Central memory CD8-positive, alpha-beta T cell (primary cell): Measurements from ENCODE around the gene TMEM266.

ENCODE experiments used
- ATAC-seq: fragments of 150-1000 bp; cut with Tn5 transposase; replicated peaks from 2 replicates; pipeline ENCODE4 v1.10.0; 2022; ENCODE audit warnings: mild to moderate bottlenecking, moderate FRiP score, moderate number of reproducible peaks; ENCODE audit not compliant: poor library complexity, severe bottlenecking; ENCODE audit errors: extremely low read depth
- DNase-seq, 2 donors: peaks; one replicate each; pipeline ENCODE4 v3.0.0; 2021; ENCODE audit warnings: low spot score in 2 of 2
- H3K27ac Mint-ChIP-seq: one replicate; pipeline ENCODE4 v1.8.0; 2022; ENCODE audit warnings: low read depth, mild to moderate bottlenecking, moderate library complexity, mixed read lengths
- H3K27me3 Mint-ChIP-seq: one replicate; pipeline ENCODE4 v1.8.0; 2022; ENCODE audit warnings: mixed read lengths
- H3K36me3 Mint-ChIP-seq: one replicate; pipeline ENCODE4 v1.8.0; 2022; ENCODE audit warnings: mild to moderate bottlenecking, moderate library complexity, mixed read lengths; ENCODE audit not compliant: insufficient read depth
- H3K4me1 Mint-ChIP-seq: one replicate; pipeline ENCODE4 v1.8.0; 2022; ENCODE audit warnings: mixed read lengths
- H3K4me3 Mint-ChIP-seq: one replicate; pipeline ENCODE4 v1.8.0; 2022; ENCODE audit warnings: mild to moderate bottlenecking, moderate library complexity, mixed read lengths
- H3K9me3 Mint-ChIP-seq: one replicate; pipeline ENCODE4 v1.8.0; 2022; ENCODE audit warnings: mixed read lengths

Gene TMEM266

DNA sequence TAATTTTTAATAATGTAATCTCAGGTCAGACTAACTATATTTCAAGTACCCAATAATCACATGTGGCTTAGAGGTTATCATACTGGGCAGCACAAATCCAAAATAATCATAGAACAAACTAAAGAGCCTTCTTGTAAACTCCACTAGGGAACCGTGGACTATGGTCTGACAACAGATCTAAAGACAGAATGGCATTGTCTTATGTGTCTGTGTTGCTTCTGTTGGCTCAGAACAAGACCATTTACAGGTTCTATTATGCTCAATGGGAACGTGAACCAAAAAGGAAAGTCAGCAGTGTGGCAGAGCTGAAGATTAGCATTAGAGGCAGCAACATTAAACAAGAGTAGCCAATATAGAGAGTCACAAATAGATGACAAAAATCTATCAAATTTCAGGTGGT lies 176.6 kb downstream of the TMEM266 start:
- H3K4me3 Mint-ChIP-seq: no peak overlapping the region
- H3K4me1 Mint-ChIP-seq: no peaks in the 10 kb centered on the region
- no peak for ATAC-seq
- no peak overlapping the region for H3K27ac Mint-ChIP-seq
- no peak for DNase-seq
- no peaks in the 10 kb centered on the region for H3K27me3 Mint-ChIP-seq
- peaks cover 9% of the 10 kb centered on the region for H3K36me3 Mint-ChIP-seq
- H3K9me3 Mint-ChIP-seq: no peaks in the 10 kb centered on the region

DNA sequence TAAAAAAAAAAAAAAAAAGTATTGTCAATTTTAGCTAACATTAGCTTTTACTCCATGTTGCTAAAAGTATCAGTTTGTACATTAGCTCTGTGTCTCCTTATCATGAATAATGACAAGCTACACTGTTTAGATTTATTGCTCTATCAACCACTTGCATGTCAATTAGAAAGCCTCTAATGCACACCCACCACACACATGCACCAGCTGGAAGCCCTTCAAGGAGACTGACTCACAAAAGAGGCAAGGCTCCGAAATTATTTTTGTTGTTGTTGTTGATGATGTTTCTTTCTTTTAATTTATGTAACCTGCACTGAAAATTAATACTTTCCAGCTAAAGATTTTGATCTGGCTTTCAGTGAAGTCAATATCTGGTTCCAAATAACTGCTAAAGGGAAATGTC lies 180.0 kb downstream of the TMEM266 start:
- H3K9me3 Mint-ChIP-seq: no peaks in the 10 kb centered on the region
- H3K27ac Mint-ChIP-seq: no peak overlapping the region
- H3K36me3 Mint-ChIP-seq: peaks cover 5% of the 10 kb centered on the region

DNA sequence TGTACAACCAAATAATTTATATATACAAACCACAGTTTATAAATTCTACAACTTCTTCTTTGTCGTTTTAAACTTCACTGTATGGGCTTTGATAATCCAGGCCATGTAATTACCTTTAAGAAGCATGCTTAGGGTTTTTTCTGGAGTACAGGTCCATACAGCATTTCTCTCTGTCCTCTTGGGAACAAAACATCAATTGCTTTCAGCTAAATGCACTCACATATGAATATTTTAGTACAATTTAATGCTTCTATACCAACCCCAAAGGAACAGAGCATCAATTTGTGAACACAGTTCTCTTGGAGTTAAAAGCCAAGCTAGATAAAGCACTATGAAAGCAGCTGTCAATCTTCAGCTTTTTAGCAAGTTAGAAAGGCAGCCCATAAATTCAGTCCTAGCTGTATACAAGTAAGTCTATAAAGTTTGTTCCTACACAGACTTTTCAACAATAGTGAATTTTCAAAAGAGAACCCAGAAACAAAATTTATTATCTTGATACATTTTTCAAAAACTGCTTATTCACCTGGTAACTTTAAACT lies 185.4 kb downstream of the TMEM266 start:
- no peaks in the 10 kb centered on the region for H3K4me1 Mint-ChIP-seq
- peaks cover 8% of the 10 kb centered on the region for H3K36me3 Mint-ChIP-seq
- H3K27ac Mint-ChIP-seq: no peak overlapping the region
- ATAC-seq: no peak
- DNase-seq: no peak
- no peaks in the 10 kb centered on the region for H3K27me3 Mint-ChIP-seq
- no peak overlapping the region for H3K4me3 Mint-ChIP-seq
- H3K9me3 Mint-ChIP-seq: no peaks in the 10 kb centered on the region

More for the DNA sequence above, 180.0 kb downstream of the TMEM266 start:
- DNase-seq (no peak), ATAC-seq (no peak)
- no peaks in the 10 kb centered on the region for H3K27me3 Mint-ChIP-seq
- H3K4me3 Mint-ChIP-seq: no peak overlapping the region
- no peaks in the 10 kb centered on the region for H3K4me1 Mint-ChIP-seq

- Mint-ChIP-seq H3K4me3 (no peak overlapping the region), H3K36me3 (peaks cover 4% of the 10 kb centered on the region), H3K27me3 (no peaks in the 10 kb centered on the region), H3K27ac (no peak overlapping the region), H3K4me1 (peaks cover 11% of the 10 kb centered on the region), H3K9me3 (no peaks in the 10 kb centered on the region)
- DNase-seq: no peak
- ATAC-seq: no peak
These were observed 191.9 kb downstream of the TMEM266 start for GRCh38 chr15:76251717-76252116.

DNA sequence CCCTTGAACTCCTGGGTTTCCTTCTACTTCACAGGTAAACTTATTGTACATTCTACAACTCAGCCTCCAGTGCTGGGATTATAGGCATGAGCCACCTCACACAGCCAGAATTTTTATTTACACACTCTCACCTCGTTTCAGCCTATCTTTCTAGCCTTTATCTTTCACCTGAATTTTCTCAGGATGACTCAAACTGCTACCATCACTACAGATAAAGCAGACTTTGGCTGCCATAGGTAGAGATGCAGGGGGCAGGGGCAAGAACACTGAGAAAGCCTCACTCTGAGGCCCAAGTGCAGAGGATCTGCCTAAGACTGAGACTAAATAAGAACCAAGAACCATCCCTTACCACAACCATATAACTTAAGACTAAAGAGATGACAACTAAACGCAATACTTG lies 192.5 kb downstream of the TMEM266 start:
- no peaks in the 10 kb centered on the region for H3K9me3 Mint-ChIP-seq
- DNase-seq (no peak), ATAC-seq (no peak)
- H3K27ac Mint-ChIP-seq: no peak overlapping the region
- H3K4me3 Mint-ChIP-seq: no peak overlapping the region
- no peaks in the 10 kb centered on the region for H3K27me3 Mint-ChIP-seq
- peaks cover 11% of the 10 kb centered on the region for H3K4me1 Mint-ChIP-seq
- H3K36me3 Mint-ChIP-seq: peaks cover 2% of the 10 kb centered on the region

DNA sequence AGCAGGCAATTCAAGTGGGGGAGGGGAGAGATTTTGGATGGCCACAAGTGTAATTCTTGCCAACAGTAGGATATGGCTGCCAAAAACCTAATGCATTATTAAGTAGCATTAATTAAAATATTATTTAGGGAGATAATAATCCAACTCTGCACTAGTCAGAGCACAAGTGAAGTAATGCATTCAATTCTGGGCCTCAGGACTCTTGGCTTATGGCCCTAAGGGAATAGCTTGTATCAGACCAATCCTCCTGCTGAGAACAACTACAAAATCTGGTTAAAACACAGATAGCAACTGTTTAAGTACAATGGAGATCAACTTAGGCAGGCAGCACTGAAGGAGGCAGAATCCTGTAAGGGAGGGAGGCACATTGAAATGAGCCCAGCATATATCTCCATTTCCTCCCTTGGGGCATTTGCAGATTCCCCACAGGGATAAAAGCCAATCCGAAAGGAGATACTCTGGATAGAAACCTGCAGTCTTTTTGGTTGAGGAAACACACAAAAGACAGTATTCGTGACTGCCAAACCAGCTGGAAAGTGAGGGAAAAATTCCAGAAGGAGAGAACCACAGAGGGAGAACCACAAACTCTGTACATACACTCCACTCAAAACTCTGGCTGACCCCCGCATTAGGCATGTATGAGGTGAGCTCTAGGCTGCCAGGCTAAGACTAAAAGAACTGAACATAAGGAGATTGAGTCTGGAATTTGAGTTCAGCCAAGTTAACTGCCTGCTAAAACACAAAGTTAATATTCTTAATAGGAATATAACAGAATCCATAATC lies 194.1 kb downstream of the TMEM266 start:
- ATAC-seq (no peak), DNase-seq (no peak)
- Mint-ChIP-seq H3K27ac (no peak overlapping the region), H3K4me3 (no peak overlapping the region), H3K27me3 (no peaks in the 10 kb centered on the region), H3K4me1 (peaks cover 11% of the 10 kb centered on the region), H3K36me3 (no peaks in the 10 kb centered on the region), H3K9me3 (no peaks in the 10 kb centered on the region)
